ENCODE results near the gene TFAP2B.

DNA sequence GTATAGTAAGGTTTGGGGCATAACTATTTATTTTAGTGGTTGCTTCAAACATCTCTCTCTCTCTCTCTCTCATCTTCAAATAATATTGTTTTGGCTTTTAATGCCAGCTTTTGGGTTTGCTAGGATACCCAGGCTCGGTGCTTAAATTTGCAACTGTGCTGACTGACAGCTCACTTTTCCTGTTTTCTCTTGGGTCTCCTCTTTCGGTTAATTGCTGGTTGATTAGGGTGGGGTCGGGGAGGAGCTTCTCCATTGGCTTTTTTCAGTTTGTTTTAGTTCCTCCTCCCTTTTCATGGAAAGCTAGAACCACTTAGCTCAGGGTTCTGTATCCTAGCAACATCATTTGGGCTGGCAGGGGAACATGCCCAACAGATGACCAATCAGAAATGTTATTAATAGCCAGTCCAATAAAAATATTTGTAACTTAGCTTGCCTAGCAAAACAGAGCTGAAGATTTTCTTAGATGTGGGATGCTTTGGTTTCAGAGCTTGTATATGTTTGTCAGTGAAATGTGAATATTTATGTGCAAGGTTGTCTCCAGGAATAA is 11.3 kb downstream of the TFAP2B start:
- TF ChIP-seq GATA2 (IDR thresholded peaks at IDR 0.05; ENCODE audit: low read depth, low read length) (no peak), GATA3 (IDR thresholded peaks at IDR 0.05; ENCODE audit: low read depth, low read length) (no peak)
